ENCODE results near the gene USE1.
A peak's percentile ranks its signal among the peaks of the same experiment; 100 is the strongest.

Gene USE1

GRCh38 chr19:17216058-17216670, 1.0 kb downstream of the USE1 start:
- Mint-ChIP-seq H3K36me3 (peaks cover 79% of the 10 kb centered on the region), H3K9me3 (no peaks in the 10 kb centered on the region), H3K4me3 (peak overlapping the region; percentile 78), H3K27ac (peak overlapping the region; percentile 96), H3K4me1 (peaks cover 12% of the 10 kb centered on the region)
- DNase-seq (ENCODE audit: low spot score in 2 of 2) (no peak), ATAC-seq (no peak)

- H3K4me3 Mint-ChIP-seq = no peak overlapping the region
- peaks cover 11% of the 10 kb centered on the region for H3K4me1 Mint-ChIP-seq
- DNase-seq (ENCODE audit: low spot score in 2 of 2) = no peak
- no peaks in the 10 kb centered on the region for H3K9me3 Mint-ChIP-seq
- ATAC-seq = no peak
- no peak overlapping the region for H3K27ac Mint-ChIP-seq
- H3K36me3 Mint-ChIP-seq = peaks cover 49% of the 10 kb centered on the region
Observed at GRCh38 chr19:17219286-17219685, 4.1 kb downstream of the USE1 start.

GRCh38 chr19:17220207-17220758, 5.1 kb downstream of the USE1 start:
- peaks cover 43% of the 10 kb centered on the region for H3K36me3 Mint-ChIP-seq
- no peak overlapping the region for H3K27ac Mint-ChIP-seq
- H3K4me1 Mint-ChIP-seq = peaks cover under 1% of the 10 kb centered on the region
- ATAC-seq = peak; percentile 11
- H3K9me3 Mint-ChIP-seq = no peaks in the 10 kb centered on the region
- no peak overlapping the region for H3K4me3 Mint-ChIP-seq
- no peak for DNase-seq (ENCODE audit: low spot score in 2 of 2)

GRCh38 chr19:17225053-17225452, 9.9 kb downstream of the USE1 start:
- ATAC-seq (no peak), DNase-seq (ENCODE audit: low spot score in 2 of 2) (no peak)

GRCh38 chr19:17226002-17226933, 11.1 kb downstream of the USE1 start, which contains the start of gene OCEL1:
OCEL1 (plus strand) TSS chr19:17226226; CDS start chr19:17226248, 22 bp downstream.
- DNase-seq (ENCODE audit: low spot score in 2 of 2) (peak; percentile 92 to 97), ATAC-seq (peak; percentile 96)
- Mint-ChIP-seq H3K4me1 (peaks cover 9% of the 10 kb centered on the region), H3K9me3 (no peaks in the 10 kb centered on the region), H3K4me3 (peak within 1 kb of the TSS; percentile 80), H3K27ac (peak within 1 kb of the TSS; percentile 87), H3K36me3 (peaks cover 11% of the 10 kb centered on the region)

More at GRCh38 chr19:17225053-17225452, 9.9 kb downstream of the USE1 start:
- Mint-ChIP-seq H3K36me3 (peaks cover 5% of the 10 kb centered on the region), H3K27ac (no peak overlapping the region), H3K4me1 (peaks cover 9% of the 10 kb centered on the region), H3K4me3 (peak overlapping the region; percentile 80), H3K9me3 (no peaks in the 10 kb centered on the region)

DNA sequence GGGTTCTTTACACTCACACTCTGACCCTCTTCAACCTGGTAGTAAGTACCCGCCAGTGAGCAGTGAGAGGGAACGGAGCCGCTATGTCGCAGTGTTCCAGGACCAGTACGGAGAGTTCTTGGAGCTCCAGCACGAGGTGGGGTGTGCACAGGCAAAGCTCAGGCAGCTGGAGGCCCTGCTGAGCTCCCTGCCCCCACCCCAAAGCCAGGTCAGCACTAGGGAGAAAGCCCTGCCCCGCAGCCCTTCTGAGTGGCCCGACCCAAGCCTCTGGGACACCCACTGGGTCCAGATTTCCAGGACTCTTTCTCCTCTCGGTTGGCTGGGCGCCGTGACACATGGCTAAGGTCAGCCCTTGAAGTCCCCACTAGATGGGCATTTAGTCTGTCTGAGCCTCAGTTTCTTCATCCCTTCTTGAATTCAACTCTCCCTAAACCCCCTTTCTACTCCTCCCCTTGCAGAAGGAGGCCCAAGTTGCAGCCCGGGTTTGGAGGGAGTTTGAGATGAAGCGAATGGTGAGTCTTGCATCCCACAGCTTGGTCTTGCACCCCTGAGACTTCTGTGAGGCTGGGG, 12.7 kb downstream of the USE1 start:
- Mint-ChIP-seq H3K4me3 (peak overlapping the region; percentile 13), H3K9me3 (no peaks in the 10 kb centered on the region)
- no peak for DNase-seq (ENCODE audit: low spot score in 2 of 2)

GRCh38 chr19:17229890-17230289, 14.7 kb downstream of the USE1 start:
- peaks cover 26% of the 10 kb centered on the region for H3K36me3 Mint-ChIP-seq
- ATAC-seq = no peak
- DNase-seq (ENCODE audit: low spot score in 2 of 2) = no peak
- no peak overlapping the region for H3K4me3 Mint-ChIP-seq
- H3K4me1 Mint-ChIP-seq = peaks cover 22% of the 10 kb centered on the region
- H3K9me3 Mint-ChIP-seq = no peaks in the 10 kb centered on the region
- H3K27ac Mint-ChIP-seq = no peak overlapping the region

More for the DNA sequence above, 12.7 kb downstream of the USE1 start:
- Mint-ChIP-seq H3K27ac (no peak overlapping the region), H3K4me1 (peaks cover 9% of the 10 kb centered on the region), H3K36me3 (peaks cover 26% of the 10 kb centered on the region)
- no peak for ATAC-seq

- H3K9me3 Mint-ChIP-seq = no peaks in the 10 kb centered on the region
- peaks cover 19% of the 10 kb centered on the region for H3K4me1 Mint-ChIP-seq
- no peak overlapping the region for H3K4me3 Mint-ChIP-seq
- peaks cover 21% of the 10 kb centered on the region for H3K36me3 Mint-ChIP-seq
- H3K27ac Mint-ChIP-seq = no peak overlapping the region
- DNase-seq (ENCODE audit: low spot score in 2 of 2) = no peak
- no peak for ATAC-seq
Observed at GRCh38 chr19:17232258-17232657, 17.1 kb downstream of the USE1 start.

GRCh38 chr19:17234911-17235299, 19.7 kb downstream of the USE1 start:
- Mint-ChIP-seq H3K36me3 (peaks cover 21% of the 10 kb centered on the region), H3K27ac (peak overlapping the region; percentile 17), H3K9me3 (no peaks in the 10 kb centered on the region), H3K4me1 (peaks cover 16% of the 10 kb centered on the region), H3K4me3 (peak overlapping the region; percentile 76)
- peak in 1 of 2 donors; percentile 49 for DNase-seq (ENCODE audit: low spot score in 2 of 2)
- peak; percentile 74 for ATAC-seq

DNA sequence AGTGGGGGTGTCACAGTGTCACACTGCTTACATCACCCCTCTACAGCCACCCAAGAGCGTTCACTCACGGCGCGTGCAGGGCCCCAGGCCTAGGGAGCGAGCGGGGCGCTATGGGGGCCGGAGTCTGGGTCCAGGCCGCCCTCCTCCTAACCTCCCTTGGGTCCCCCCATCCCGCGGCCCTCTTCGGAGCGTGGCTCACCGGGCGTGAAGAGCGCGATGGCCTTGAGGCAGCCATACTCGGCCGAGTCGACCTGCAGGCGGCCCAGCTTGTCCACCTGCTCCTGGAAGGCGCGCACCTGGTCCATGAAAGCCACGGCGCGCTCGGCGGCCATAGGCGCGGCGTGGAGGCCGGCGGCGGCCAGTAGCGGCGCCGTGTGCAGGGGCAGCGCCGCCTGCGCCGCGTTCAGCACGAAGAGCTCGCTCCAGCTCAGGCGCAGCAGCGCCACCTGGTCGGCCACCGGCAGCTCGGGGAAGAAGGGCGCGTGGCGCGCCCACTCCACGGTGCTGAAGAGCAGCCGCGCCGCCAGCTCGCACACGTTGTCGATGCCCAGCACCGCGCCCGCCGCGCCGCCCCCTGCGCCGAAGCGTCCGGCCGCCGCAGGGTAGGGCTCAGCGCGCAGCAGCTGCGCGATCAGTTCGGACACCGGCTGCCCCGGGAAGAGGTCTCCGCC, 20.3 kb downstream of the USE1 start:
- H3K4me3 Mint-ChIP-seq = peak overlapping the region; percentile 76
- no peaks in the 10 kb centered on the region for H3K9me3 Mint-ChIP-seq
- ATAC-seq (peak; percentile 92), DNase-seq (ENCODE audit: low spot score in 2 of 2) (peak; percentile 55 to 81)
- H3K27ac Mint-ChIP-seq = peak overlapping the region; percentile 17
- peaks cover 21% of the 10 kb centered on the region for H3K36me3 Mint-ChIP-seq
- H3K4me1 Mint-ChIP-seq = peaks cover 16% of the 10 kb centered on the region

DNA sequence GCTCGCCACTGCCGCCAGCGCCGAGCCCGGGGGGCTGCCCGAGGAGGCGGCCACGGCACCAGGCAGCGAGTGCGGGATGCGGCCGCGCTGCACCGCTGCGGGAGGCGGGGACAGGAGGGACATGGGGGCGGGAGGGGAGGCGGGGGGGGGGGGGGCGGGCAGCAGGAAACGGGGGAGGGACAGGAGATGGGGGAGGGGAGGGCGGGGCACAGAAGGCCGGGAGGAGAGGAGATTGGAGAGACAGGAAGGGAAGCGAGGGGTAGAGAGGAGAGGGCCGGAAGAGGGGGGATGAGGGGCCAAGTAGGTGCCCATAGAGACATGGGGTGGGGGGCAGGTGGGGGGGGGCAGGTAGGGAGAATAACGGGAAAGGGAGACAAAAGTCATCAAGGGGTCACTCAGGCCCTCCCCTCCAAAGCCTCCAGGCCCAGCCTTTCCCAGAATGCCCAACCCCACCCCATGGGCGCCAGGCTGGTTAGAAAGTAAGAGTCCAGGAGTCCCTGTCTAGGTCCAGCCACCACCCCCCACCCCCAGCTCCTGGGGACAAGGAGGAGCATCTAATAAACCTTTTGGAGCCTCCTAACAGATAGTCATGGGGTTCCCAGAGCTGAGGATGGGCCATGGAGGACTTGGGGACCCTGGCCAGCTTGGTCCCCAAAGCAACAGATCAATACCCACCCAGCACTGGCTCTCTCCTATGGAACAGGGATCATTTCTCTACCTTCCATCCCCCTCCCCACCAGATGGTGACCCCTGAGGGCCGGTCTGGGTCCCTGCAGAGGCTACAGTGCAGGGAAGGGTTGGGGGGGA, 21.0 kb downstream of the USE1 start:
- Mint-ChIP-seq H3K4me3 (peak overlapping the region; percentile 76), H3K36me3 (peaks cover 16% of the 10 kb centered on the region), H3K27ac (no peak overlapping the region), H3K4me1 (peaks cover 16% of the 10 kb centered on the region), H3K9me3 (no peaks in the 10 kb centered on the region)
- DNase-seq (ENCODE audit: low spot score in 2 of 2) (no peak), ATAC-seq (peak; percentile 51)

DNA sequence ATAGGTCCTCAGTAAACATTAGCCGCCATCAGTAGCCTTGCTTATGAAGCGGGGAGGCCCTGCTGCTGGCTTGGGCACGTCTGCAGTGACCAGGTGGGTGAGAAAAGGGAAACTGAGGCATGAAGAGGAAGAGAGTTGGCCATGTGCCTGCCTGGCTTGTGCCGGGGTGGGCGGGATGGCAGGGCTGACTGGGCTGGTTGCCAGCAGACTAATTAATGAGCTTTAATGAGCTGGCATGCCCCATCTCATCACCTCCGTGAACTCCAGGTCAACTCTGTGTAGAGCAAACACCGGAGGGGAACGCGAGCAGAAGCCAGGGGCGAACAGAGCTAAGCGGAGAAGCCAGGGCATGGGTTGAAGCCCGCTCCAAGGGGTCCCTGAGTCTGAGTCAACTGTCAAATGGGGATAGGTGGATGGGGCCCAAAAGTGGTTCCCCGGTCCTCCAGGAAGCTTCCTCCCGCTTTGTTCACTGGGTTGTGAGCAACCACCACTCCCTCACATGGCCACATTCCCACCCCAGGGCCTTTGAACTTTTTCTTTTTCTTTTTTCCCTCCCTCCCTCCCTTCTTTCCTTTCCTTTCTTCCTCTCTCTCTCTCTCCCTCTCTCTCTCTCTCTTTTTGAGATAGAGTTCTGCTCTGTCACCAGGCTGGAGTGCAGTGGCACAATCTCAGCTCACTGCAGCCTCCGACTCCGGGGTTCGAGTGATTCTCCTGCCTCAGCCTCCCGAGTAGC, 21.8 kb downstream of the USE1 start:
- ATAC-seq = no peak
- no peaks in the 10 kb centered on the region for H3K9me3 Mint-ChIP-seq
- H3K4me3 Mint-ChIP-seq = peak overlapping the region; percentile 76
- no peak overlapping the region for H3K27ac Mint-ChIP-seq
- peaks cover 16% of the 10 kb centered on the region for H3K4me1 Mint-ChIP-seq
- H3K36me3 Mint-ChIP-seq = peaks cover 8% of the 10 kb centered on the region
- no peak for DNase-seq (ENCODE audit: low spot score in 2 of 2)

- no peak for ATAC-seq
- no peaks in the 10 kb centered on the region for H3K36me3 Mint-ChIP-seq
- peak overlapping the region; percentile 29 for H3K4me3 Mint-ChIP-seq
- no peak for DNase-seq (ENCODE audit: low spot score in 2 of 2)
- no peaks in the 10 kb centered on the region for H3K9me3 Mint-ChIP-seq
- peaks cover 20% of the 10 kb centered on the region for H3K4me1 Mint-ChIP-seq
- no peak overlapping the region for H3K27ac Mint-ChIP-seq
Observed at GRCh38 chr19:17237747-17238706, 22.9 kb downstream of the USE1 start.
